Trophoblast cell (in vitro differentiated cells and primary cell): Measurements from ENCODE around the gene COL1A2.

Source experiments
- DNase-seq, 2 donors: peaks; one replicate each; pipeline ENCODE4 v3.0.0-alpha.2; 2016
- H2AFZ ChIP-seq: 2 replicates; pipeline ENCODE4 v1.6.1; 2013; ENCODE audit warnings: low read length, moderate library complexity, mild to moderate bottlenecking; ENCODE audit not compliant: insufficient read depth, poor library complexity
- H2AK5ac ChIP-seq: 2 replicates; pipeline ENCODE4 v1.6.1; 2013; ENCODE audit warnings: mild to moderate bottlenecking, low read length
- H2BK120ac ChIP-seq: 2 replicates; pipeline ENCODE4 v1.6.1; 2013; ENCODE audit warnings: low read length, mild to moderate bottlenecking, moderate library complexity; ENCODE audit not compliant: insufficient read depth, poor library complexity
- H2BK12ac ChIP-seq: 2 replicates; pipeline ENCODE4 v1.6.1; 2013; ENCODE audit warnings: mild to moderate bottlenecking, low read length, moderate library complexity
- H2BK5ac ChIP-seq: 2 replicates; pipeline ENCODE4 v1.6.1; 2013; ENCODE audit warnings: low read length, low read depth, moderate library complexity, mild to moderate bottlenecking; ENCODE audit not compliant: poor library complexity
- H3K14ac ChIP-seq: 2 replicates; pipeline ENCODE4 v1.6.1; 2013; ENCODE audit warnings: mild to moderate bottlenecking, low read length
- H3K18ac ChIP-seq: 2 replicates; pipeline ENCODE4 v1.6.1; 2013; ENCODE audit warnings: mild to moderate bottlenecking, low read length
- H3K23ac ChIP-seq: 2 replicates; pipeline ENCODE4 v1.6.1; 2013; ENCODE audit warnings: low read length
- H3K27ac ChIP-seq: 2 replicates; pipeline ENCODE4 v1.5.1; 2013; ENCODE audit warnings: low read depth, mild to moderate bottlenecking, inconsistent platforms, low read length, moderate library complexity
- H3K27me3 ChIP-seq: 2 replicates; pipeline ENCODE4 v1.6.1; 2013; ENCODE audit warnings: inconsistent platforms, mild to moderate bottlenecking, low read length, moderate library complexity; ENCODE audit not compliant: insufficient read depth
- H3K36me3 ChIP-seq, 2 experiments: 1 replicate in 1 of 2; 2 replicates in 1 of 2; pipeline ENCODE4 v1.6.1; 2013; ENCODE audit warnings: low read length in 2 of 2, mild to moderate bottlenecking in 2 of 2, moderate library complexity in 1 of 2; ENCODE audit not compliant: insufficient read depth in 2 of 2, control insufficient read depth in 1 of 2
- H3K4ac ChIP-seq: 2 replicates; pipeline ENCODE4 v1.6.1; 2013; ENCODE audit warnings: low read depth, mild to moderate bottlenecking, low read length, moderate library complexity
- H3K4me1 ChIP-seq, 2 experiments: 1 replicate in 1 of 2; 2 replicates in 1 of 2; pipeline ENCODE4 v1.6.1; 2013; ENCODE audit warnings: low read length in 2 of 2, mild to moderate bottlenecking in 2 of 2, moderate library complexity in 1 of 2; ENCODE audit not compliant: insufficient read depth in 2 of 2, control insufficient read depth in 1 of 2
- H3K4me2 ChIP-seq: 2 replicates; pipeline ENCODE4 v1.6.1; 2013; ENCODE audit warnings: inconsistent platforms, mild to moderate bottlenecking, low read length, moderate library complexity
- H3K4me3 ChIP-seq: 2 replicates; pipeline ENCODE4 v1.5.1; 2013; ENCODE audit warnings: mild to moderate bottlenecking, low read depth, low read length, inconsistent platforms
- H3K79me1 ChIP-seq: one replicate; pipeline ENCODE4 v1.6.1; 2013; ENCODE audit warnings: low read length
- H3K79me2 ChIP-seq: 2 replicates; pipeline ENCODE4 v1.6.1; 2013; ENCODE audit warnings: low read length, mild to moderate bottlenecking; ENCODE audit not compliant: control insufficient read depth, insufficient read depth, poor library complexity
- H3K9ac ChIP-seq: 2 replicates; pipeline ENCODE4 v1.6.1; 2013; ENCODE audit warnings: mild to moderate bottlenecking, low read length
- H3K9me3 ChIP-seq: 2 replicates; pipeline ENCODE4 v1.6.1; 2013; ENCODE audit warnings: low read depth, mild to moderate bottlenecking, control low read depth, inconsistent platforms, low read length; ENCODE audit not compliant: insufficient read depth
- H4K12ac ChIP-seq: 2 replicates; pipeline ENCODE4 v1.6.1; 2013; ENCODE audit warnings: low read depth, mild to moderate bottlenecking, low read length, moderate library complexity
- H4K8ac ChIP-seq: 2 replicates; pipeline ENCODE4 v1.6.1; 2013; ENCODE audit warnings: low read depth, mild to moderate bottlenecking, low read length, moderate library complexity
- H4K91ac ChIP-seq: one replicate; pipeline ENCODE4 v1.6.1; 2013; ENCODE audit warnings: low read depth, mild to moderate bottlenecking, low read length, moderate library complexity
- WGBS: extraction: QIAGEN DNeasy Blood & Tissue Kit; methylation state at CpG from one replicate; pipeline ENCODE4 v1.1.7; 2013; ENCODE audit warnings: missing lambda C conversion rate; ENCODE audit not compliant: insufficient read length, insufficient coverage; ENCODE audit errors: extremely low coverage; 5-methylcytosine and 5-hydroxymethylcytosine counted together

The COL1A2 gene

DNA sequence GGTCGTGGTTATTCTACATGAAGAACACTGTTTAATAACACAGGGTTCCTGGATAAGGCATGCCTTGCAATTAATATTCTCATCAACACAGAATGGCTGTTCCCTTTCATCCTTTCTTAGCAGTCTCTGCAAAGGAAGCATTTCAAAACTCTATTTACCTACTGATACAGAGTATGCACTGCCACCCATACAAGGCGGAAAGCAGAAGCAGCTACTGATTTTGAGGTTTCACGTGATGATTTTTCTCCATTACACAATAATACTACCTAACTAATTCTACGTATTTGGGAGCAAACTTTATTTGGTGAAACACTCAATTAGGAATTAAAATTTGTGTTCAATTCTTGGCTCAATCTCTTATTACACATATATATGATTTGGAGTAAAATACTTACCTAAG, 43.0 kb upstream of the COL1A2 start:
- no peak for DNase-seq
- Histone ChIP-seq H3K27ac (no peak overlapping the region), H3K23ac (no peak overlapping the region), H3K14ac (no peak overlapping the region), H3K9ac (no peak overlapping the region), H3K36me3 (no peaks in the 10 kb centered on the region), H3K18ac (no peak overlapping the region), H3K4me3 (no peak overlapping the region), H3K79me1 (no peaks in the 10 kb centered on the region), H2BK12ac (no peak overlapping the region), H4K91ac (no peak overlapping the region), H3K4me1 (peaks cover 2 to 5% of the 10 kb centered on the region in 2 experiments), H3K4me2 (no peak overlapping the region), H2BK120ac (no peak overlapping the region), H4K8ac (no peak overlapping the region), H4K12ac (no peak overlapping the region), H3K9me3 (no peaks in the 10 kb centered on the region), H2AK5ac (no peak overlapping the region), H3K79me2 (no peaks in the 10 kb centered on the region), H3K27me3 (no peaks in the 10 kb centered on the region), H2AFZ (no peak overlapping the region), H2BK5ac (no peak overlapping the region), H3K4ac (no peak overlapping the region)
- no CpG with 5 or more reads among the region's 4 CpGs for WGBS

DNA sequence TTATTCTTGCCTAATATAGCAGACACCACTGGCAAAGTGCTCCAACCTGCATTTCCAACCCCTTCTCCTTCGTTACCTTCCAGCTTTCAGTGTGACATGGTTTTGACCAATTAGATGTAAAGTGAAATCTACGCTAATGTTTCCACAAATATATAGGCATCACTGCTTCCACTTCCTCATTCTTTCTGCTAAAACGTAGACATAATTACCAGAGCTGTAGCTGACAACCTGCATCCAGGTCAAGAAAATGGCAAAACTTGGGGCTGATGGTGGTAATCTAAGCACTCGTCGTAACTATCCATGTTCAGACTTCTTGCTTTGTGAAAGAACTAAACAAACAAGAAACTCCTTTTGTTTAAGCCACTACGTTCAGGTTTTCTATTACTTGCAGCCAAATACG, 41.8 kb upstream of the COL1A2 start:
- WGBS = no CpG with 5 or more reads among the region's 7 CpGs
- Histone ChIP-seq H4K12ac (no peak overlapping the region), H3K27ac (no peak overlapping the region), H3K27me3 (no peaks in the 10 kb centered on the region), H3K4me2 (no peak overlapping the region), H3K4me1 (peaks cover 2 to 4% of the 10 kb centered on the region in 2 experiments), H2BK12ac (no peak overlapping the region), H3K4me3 (no peak overlapping the region), H3K79me1 (no peaks in the 10 kb centered on the region), H3K9ac (no peak overlapping the region), H2BK5ac (no peak overlapping the region), H3K79me2 (no peaks in the 10 kb centered on the region), H2AFZ (no peak overlapping the region), H4K91ac (no peak overlapping the region), H3K14ac (no peak overlapping the region), H3K18ac (no peak overlapping the region), H2AK5ac (no peak overlapping the region), H2BK120ac (no peak overlapping the region), H4K8ac (no peak overlapping the region), H3K9me3 (no peaks in the 10 kb centered on the region), H3K23ac (no peak overlapping the region), H3K36me3 (no peaks in the 10 kb centered on the region), H3K4ac (no peak overlapping the region)
- DNase-seq = no peak

DNA sequence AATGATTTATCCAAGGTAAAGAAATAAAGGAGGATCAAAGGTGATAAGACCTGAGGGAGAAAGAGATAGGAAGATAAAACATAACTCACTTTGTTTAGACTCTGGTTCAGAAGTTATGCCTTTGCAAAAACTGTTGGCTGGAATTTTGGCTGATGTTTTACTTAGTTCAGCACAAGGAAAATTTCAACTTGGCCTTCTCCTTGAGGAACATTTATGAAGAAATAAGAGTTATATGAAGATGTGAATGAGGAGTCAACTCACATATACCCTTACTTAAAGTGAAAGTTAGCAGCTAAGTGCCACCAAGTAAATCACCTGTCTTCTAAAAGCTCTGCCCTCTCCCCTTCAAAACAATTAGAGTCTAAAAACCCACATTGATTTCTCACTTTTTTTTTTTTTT, 39.7 kb upstream of the COL1A2 start:
- Histone ChIP-seq H2BK12ac (no peak overlapping the region), H3K27ac (no peak overlapping the region), H3K36me3 (no peaks in the 10 kb centered on the region), H2AK5ac (no peak overlapping the region), H3K23ac (no peak overlapping the region), H3K4me3 (no peak overlapping the region), H3K9me3 (no peaks in the 10 kb centered on the region), H3K14ac (no peak overlapping the region), H3K4me1 (peaks cover 2 to 4% of the 10 kb centered on the region in 2 experiments), H4K91ac (no peak overlapping the region), H2AFZ (no peak overlapping the region), H3K79me1 (no peaks in the 10 kb centered on the region), H3K9ac (no peak overlapping the region), H4K12ac (no peak overlapping the region), H3K4me2 (no peak overlapping the region), H3K4ac (no peak overlapping the region), H3K79me2 (no peaks in the 10 kb centered on the region), H3K18ac (no peak overlapping the region), H2BK120ac (no peak overlapping the region), H3K27me3 (no peaks in the 10 kb centered on the region), H2BK5ac (no peak overlapping the region), H4K8ac (no peak overlapping the region)
- no peak for DNase-seq

DNA sequence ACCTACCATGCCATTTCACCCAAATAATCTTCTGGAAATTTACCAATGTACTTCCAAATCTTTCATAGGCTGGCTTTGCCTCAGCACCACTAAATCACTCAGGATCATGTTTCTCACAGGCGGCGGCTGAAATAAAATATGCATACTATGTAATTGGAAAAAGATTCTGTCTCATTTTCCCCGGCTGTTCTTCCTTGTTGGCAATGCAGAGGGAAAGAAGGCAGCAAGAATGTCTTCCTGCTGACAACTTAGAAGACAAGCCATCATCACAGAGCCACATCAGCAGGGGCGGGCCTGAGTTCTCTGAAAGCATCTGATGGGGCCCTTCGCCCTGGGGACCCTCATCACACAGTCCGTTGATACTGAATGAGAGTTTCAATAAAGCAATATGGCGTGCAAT, 39.2 kb upstream of the COL1A2 start:
- Histone ChIP-seq H3K27me3 (no peaks in the 10 kb centered on the region), H4K91ac (no peak overlapping the region), H3K9me3 (no peaks in the 10 kb centered on the region), H3K23ac (no peak overlapping the region), H2AFZ (no peak overlapping the region), H3K4me1 (peaks cover 2 to 4% of the 10 kb centered on the region in 2 experiments), H3K4me3 (no peak overlapping the region), H3K27ac (no peak overlapping the region), H3K14ac (no peak overlapping the region), H2BK5ac (no peak overlapping the region), H3K4me2 (no peak overlapping the region), H4K8ac (no peak overlapping the region), H2BK120ac (no peak overlapping the region), H3K79me1 (no peaks in the 10 kb centered on the region), H3K79me2 (no peaks in the 10 kb centered on the region), H3K9ac (no peak overlapping the region), H3K4ac (no peak overlapping the region), H2AK5ac (no peak overlapping the region), H3K36me3 (no peaks in the 10 kb centered on the region), H4K12ac (no peak overlapping the region), H3K18ac (no peak overlapping the region), H2BK12ac (no peak overlapping the region)
- DNase-seq = no peak
- WGBS = no CpG with 5 or more reads among the region's 7 CpGs
